Fibroblast of pulmonary artery (primary cell): ENCODE results near the gene NSUN7.
A peak's percentile ranks its signal among the peaks of the same experiment; 100 is the strongest.

ENCODE experiments used
- DNase-seq: peaks from one replicate; pipeline ENCODE4 v3.0.0-alpha.2; 2010; ENCODE audit warnings: low read depth
- H3K4me3 ChIP-seq: replicated peaks from 2 replicates; pipeline ENCODE4 v1.5.1; 2011; ENCODE audit warnings: low read depth, mild to moderate bottlenecking, control low read depth, low read length, moderate library complexity
- TF ChIP-seq, protein P1 (sequence below): IDR thresholded peaks from 2 replicates; pipeline ENCODE4 v1.5.1; 2011; ENCODE audit warnings: mild to moderate bottlenecking, control low read depth, low read length, inconsistent platforms; ENCODE audit errors: missing control alignments

Gene NSUN7

DNA sequence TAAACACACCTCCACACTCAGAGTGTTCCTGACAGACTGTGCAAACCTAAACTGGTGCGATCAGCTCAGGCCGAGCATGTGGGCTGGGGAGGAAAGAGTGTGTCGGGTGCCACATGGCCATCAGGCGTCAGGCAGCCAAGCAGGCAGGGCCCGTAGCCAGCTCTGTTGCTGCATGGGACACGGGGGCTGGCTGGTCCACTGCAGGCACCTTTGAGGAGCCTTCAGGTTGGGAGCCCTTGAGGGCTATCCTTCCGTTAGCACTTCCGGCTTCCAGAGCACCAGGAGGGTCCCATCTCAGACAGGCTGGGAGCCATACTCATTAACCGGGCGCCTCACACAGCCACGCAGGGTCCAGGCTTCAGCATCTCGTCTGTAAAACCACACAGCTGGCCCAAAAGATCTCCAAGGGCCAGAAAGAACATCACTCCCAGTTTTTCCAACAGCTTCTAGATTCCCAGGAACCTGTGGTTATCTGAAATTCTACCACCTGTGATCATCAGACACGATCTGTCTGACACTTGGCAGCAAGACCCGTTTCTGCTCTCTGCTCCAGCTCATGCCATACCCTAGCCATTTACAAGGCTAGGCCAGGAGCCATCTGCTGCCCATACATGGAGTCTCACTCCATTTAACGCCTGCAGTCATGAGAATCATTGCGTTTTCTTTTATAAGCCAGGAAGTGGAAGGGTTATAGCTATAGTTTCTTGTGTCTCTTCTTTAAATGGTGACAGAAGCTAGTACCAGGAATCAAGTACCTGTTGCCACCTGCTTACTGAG, 87.5 kb downstream of the NSUN7 start:
- no peak for DNase-seq
- no peak overlapping the region for H3K4me3 ChIP-seq
- TF ChIP-seq, protein P1, sequence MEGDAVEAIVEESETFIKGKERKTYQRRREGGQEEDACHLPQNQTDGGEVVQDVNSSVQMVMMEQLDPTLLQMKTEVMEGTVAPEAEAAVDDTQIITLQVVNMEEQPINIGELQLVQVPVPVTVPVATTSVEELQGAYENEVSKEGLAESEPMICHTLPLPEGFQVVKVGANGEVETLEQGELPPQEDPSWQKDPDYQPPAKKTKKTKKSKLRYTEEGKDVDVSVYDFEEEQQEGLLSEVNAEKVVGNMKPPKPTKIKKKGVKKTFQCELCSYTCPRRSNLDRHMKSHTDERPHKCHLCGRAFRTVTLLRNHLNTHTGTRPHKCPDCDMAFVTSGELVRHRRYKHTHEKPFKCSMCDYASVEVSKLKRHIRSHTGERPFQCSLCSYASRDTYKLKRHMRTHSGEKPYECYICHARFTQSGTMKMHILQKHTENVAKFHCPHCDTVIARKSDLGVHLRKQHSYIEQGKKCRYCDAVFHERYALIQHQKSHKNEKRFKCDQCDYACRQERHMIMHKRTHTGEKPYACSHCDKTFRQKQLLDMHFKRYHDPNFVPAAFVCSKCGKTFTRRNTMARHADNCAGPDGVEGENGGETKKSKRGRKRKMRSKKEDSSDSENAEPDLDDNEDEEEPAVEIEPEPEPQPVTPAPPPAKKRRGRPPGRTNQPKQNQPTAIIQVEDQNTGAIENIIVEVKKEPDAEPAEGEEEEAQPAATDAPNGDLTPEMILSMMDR: no peak

DNA sequence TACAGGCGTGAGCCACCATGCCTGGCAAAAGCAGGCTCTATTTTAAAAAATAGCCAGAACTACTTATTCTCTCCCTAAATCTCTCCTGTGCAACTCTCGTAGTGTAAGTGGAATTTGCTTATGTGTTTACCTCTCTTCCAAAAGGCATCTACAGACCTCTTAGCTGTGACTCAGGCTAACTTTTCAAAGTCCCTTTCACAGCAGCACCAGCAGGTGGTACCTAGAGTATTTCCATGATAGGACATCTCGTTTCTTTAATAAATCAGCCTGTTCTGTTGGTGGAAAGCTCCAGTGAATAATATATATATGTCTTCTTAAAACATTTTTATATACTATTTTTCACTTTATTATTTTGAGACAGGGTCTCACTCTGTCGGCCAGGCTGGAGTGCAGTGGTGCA, 89.0 kb downstream of the NSUN7 start:
- H3K4me3 ChIP-seq: no peak overlapping the region
- DNase-seq: no peak
- TF ChIP-seq, protein P1: peak; percentile 15

DNA sequence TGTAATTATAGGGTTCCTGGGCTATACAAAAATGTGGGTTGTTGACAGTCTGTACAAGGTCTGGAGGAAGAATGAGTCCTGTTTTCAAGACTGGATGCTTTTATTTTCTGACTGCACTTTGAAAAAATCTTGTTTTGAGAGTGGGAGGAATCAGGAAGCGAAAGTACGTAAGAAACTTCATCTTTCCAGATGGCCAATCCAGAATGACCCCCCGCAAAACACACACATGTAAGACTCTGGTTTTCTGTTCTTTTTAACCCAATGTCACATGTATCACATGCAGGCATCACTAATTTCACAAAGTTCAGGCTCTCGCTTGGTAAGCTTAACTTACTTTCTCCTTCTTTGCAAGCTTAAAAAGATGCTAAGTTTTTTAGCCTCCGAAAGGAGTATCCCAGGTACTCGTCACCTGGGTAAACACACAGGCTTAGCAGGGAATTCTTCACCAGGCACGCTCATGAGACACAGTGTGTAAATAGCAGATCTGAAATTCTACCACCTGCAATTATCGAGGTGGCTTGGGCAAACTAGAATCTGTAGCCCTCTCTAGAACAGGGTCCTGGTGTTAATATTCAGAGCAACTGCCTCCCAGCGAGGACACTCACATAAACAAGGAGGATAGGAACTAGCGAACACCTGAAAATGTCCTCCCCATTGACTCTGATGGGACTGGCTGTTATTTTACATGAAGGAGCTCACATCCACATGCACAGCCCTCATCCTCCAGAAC, 90.7 kb downstream of the NSUN7 start:
- H3K4me3 ChIP-seq: no peak overlapping the region
- TF ChIP-seq, protein P1: no peak

DNA sequence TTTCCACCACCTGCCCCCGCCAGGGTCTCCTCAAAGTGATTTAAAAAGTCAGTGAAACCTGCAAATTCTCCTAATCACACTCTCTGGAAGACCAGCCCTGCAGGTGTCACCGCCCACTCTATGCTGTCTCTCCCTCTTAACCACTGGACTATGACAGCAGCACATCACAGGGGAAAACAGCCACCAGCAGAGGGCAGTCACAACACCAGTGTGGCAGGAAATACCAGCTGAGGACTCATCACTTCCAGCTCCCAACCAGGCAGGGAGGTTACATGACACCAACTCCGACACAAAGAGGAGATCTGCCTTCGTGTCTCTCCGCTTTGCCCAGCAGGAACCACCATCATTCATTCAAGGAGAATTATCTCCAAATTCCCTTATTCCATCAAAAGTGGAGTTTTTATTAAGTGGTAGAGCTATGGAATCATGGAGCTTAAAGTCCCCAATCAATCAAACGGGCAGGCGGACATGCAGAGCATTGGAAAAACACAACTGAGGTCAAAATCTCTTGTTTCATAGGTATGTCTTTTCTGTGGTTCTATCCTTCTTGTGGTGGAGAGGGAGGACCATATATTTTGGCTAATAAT, 91.3 kb downstream of the NSUN7 start:
- TF ChIP-seq, protein P1: peak; percentile 85
- H3K4me3 ChIP-seq: no peak overlapping the region
- peak; percentile 86 for DNase-seq

More for the DNA sequence above, 90.7 kb downstream of the NSUN7 start:
- no peak for DNase-seq

DNA sequence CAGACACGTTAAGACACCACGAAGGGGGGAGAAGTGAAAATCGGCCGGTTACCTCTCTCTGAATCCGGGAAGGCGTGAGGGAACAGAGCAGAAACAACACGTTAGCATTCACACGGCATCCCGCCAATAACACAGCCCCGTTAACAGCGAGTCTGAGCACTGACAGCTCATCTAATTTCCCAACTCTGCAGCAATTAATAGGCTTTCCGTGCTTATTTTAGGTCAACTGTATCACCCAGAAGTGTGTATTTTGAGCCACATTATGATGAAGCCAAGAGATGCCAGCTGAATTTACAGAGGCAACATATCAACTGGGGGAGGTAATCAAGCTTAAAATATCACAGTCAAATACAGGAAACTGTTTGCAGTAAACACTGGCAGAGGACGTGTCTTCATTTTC, 92.6 kb downstream of the NSUN7 start:
- no peak overlapping the region for H3K4me3 ChIP-seq
- DNase-seq: no peak
- TF ChIP-seq, protein P1: no peak

DNA sequence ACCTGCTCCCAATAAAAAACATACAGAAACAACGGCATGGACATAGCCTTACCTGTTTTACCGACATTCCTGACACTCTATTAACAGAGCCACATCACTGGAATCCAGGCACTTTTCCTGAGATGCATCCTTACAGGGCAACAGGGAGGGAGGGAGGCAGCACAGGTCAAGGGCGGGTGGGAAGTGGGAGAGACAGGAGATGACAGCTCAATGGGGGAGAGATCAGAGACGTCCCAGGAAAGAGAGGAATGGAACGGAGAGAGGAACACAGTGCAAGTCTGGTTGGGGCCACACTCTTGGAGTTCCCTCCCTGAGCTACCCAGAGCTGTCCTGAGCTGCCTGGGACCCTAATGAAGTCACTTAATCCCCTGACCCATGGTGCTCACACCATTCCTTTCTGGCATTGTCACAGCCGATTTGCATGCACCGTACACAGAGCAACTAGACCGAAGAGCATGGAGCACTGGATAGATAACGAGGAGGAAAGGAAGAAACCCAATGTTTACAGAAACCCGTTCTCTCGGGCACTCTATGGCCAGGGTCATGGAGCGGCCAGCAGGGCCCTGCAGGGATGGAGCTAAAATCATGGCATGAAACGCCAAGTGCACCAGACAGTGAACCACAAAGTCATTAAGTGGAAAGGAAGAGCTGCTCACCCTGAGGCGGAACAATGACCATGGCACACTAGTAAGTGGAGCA, 93.1 kb downstream of the NSUN7 start:
- DNase-seq: no peak
- TF ChIP-seq, protein P1: no peak
- no peak overlapping the region for H3K4me3 ChIP-seq
